PC-9 (cell line): ENCODE measurements around the gene STAB1. TPM values are rescaled to one million over a fixed set of nuclear protein-coding genes. Genes with fewer than 3 reads are reported as not detected.

Experiments used
- BruUV-seq: library from RNA; stranded (reverse); fragments of 400-500 nt; replicated peaks from 2 replicates; lab custom pipeline; 2021; lab: Mats Ljungman, UMichigan
- CTCF ChIA-PET: fragments of 300-600 bp; sonication (Branson Sonifier 250); formaldehyde crosslinking; loops from one replicate; lab custom pipeline; 2022; ENCODE audit warnings: antibody characterized with exemption; lab: Charles Lee
- POLR2A ChIA-PET: fragments of 300-600 bp; sonication (Branson Sonifier 250); formaldehyde crosslinking; loops from one replicate; lab custom pipeline; 2022; ENCODE audit warnings: antibody characterized with exemption; ENCODE audit not compliant: unreplicated experiment; lab: Charles Lee
- DNase-seq, 2 experiments: peaks; one replicate each; pipeline versions ENCODE4 v3.0.0 to v3.0.0-alpha.2; 2015 to 2022; ENCODE audit warnings: mixed read lengths in 1 of 2
- H2AFZ ChIP-seq: fragments of 200-600 bp; sonication (generic); 2 replicates; pipeline ENCODE4 v1.8.1; 2017; ENCODE audit warnings: antibody characterized with exemption
- H3F3A ChIP-seq: fragments of 200-600 bp; sonication (generic); 2 replicates; pipeline ENCODE4 v1.8.1; 2017; ENCODE audit warnings: antibody characterized with exemption, mild to moderate bottlenecking, low read depth; ENCODE audit not compliant: insufficient read depth
- H3K27ac ChIP-seq: fragments of 200-600 bp; sonication (generic); 2 replicates; pipeline ENCODE4 v1.6.1; 2016; ENCODE audit warnings: mixed run types
- H3K27me3 ChIP-seq: fragments of 200-600 bp; sonication (generic); 2 replicates; pipeline ENCODE4 v1.6.1; 2016; ENCODE audit warnings: low read depth, mixed run types; ENCODE audit not compliant: insufficient read depth
- H3K36me3 ChIP-seq: fragments of 200-600 bp; sonication (generic); 2 replicates; pipeline ENCODE4 v1.6.1; 2016; ENCODE audit warnings: low read depth, mixed run types
- H3K4me1 ChIP-seq: fragments of 200-600 bp; sonication (generic); replicated peaks from 2 replicates; pipeline ENCODE4 v1.6.1; 2016; ENCODE audit warnings: mixed run types; ENCODE audit not compliant: insufficient read depth
- H3K4me2 ChIP-seq: fragments of 200-600 bp; sonication (generic); 2 replicates; pipeline ENCODE4 v1.6.1; 2017; ENCODE audit warnings: mixed run types
- H3K4me3 ChIP-seq: fragments of 200-600 bp; sonication (generic); 2 replicates; pipeline ENCODE4 v1.6.1; 2016; ENCODE audit warnings: mixed run types
- H3K79me2 ChIP-seq: fragments of 200-600 bp; sonication (generic); 2 replicates; pipeline ENCODE4 v1.6.1; 2017; ENCODE audit warnings: low read depth, mixed run types
- H3K9me2 ChIP-seq: fragments of 200-600 bp; sonication (generic); 2 replicates; pipeline ENCODE4 v1.8.1; 2017; ENCODE audit warnings: mild to moderate bottlenecking; ENCODE audit not compliant: insufficient read depth
- H3K9me3 ChIP-seq: fragments of 200-600 bp; sonication (generic); 2 replicates; pipeline ENCODE4 v1.8.1; 2016; ENCODE audit warnings: low read depth; ENCODE audit not compliant: insufficient read depth
- H4K20me1 ChIP-seq: fragments of 200-600 bp; sonication (generic); 2 replicates; pipeline ENCODE4 v1.8.1; 2017; ENCODE audit not compliant: insufficient read depth
- EZH2 ChIP-seq: fragments of 200-600 bp; sonication (generic); IDR thresholded peaks from 2 replicates; pipeline ENCODE4 v1.8.0; 2017; ENCODE audit warnings: antibody characterized with exemption, low read depth
- intact Hi-C: fragments of 100-400 bp; cut with micrococcal nuclease; formaldehyde crosslinking; loops from one replicate; pipeline ENCODE4 v1.10.0; 2022; ENCODE audit not compliant: unreplicated experiment
- total RNA-seq: library from RNA; stranded (reverse); gene quantifications from 2 replicates; pipeline ENCODE4 v1.2.3, GENCODE V29; 2021
- TF ChIP-seq, protein P1 (sequence below): fragments of 200-600 bp; sonication (generic); conservative IDR thresholded peaks from 2 replicates; pipeline ENCODE4 v1.6.1; 2017; ENCODE audit warnings: mixed run types, antibody characterized with exemption, mild to moderate bottlenecking, moderate library complexity

Gene STAB1
- total RNA-seq, 1 experiment from 2014 or later, result 0.04 TPM

- Histone ChIP-seq H4K20me1 (no peaks in the 10 kb centered on the region), H2AFZ (no peak overlapping the region), H3K9me2 (no peaks in the 10 kb centered on the region), H3K4me1 (no peaks in the 10 kb centered on the region), H3F3A (no peaks in the 10 kb centered on the region; the same call in 1 of the 2 replicates), H3K27ac (no peak overlapping the region), H3K79me2 (no peaks in the 10 kb centered on the region; the same call in 1 of the 2 replicates), H3K9me3 (no peaks in the 10 kb centered on the region), H3K4me2 (no peak overlapping the region), H3K27me3 (no peaks in the 10 kb centered on the region), H3K36me3 (no peaks in the 10 kb centered on the region), H3K4me3 (no peak overlapping the region)
- TF ChIP-seq, protein P1, sequence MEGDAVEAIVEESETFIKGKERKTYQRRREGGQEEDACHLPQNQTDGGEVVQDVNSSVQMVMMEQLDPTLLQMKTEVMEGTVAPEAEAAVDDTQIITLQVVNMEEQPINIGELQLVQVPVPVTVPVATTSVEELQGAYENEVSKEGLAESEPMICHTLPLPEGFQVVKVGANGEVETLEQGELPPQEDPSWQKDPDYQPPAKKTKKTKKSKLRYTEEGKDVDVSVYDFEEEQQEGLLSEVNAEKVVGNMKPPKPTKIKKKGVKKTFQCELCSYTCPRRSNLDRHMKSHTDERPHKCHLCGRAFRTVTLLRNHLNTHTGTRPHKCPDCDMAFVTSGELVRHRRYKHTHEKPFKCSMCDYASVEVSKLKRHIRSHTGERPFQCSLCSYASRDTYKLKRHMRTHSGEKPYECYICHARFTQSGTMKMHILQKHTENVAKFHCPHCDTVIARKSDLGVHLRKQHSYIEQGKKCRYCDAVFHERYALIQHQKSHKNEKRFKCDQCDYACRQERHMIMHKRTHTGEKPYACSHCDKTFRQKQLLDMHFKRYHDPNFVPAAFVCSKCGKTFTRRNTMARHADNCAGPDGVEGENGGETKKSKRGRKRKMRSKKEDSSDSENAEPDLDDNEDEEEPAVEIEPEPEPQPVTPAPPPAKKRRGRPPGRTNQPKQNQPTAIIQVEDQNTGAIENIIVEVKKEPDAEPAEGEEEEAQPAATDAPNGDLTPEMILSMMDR, result no peak
- TF ChIP-seq EZH2, result no peak
- ChIA-PET POLR2A (no interaction called here), CTCF (no interaction called here)
- intact Hi-C loops, result no loop called here
- DNase-seq, result no peak
- BruUV-seq, result no TSS peak
These were observed 33.3 kb upstream of the STAB1 start for GRCh38 chr3:52461874-52462273.

DNA sequence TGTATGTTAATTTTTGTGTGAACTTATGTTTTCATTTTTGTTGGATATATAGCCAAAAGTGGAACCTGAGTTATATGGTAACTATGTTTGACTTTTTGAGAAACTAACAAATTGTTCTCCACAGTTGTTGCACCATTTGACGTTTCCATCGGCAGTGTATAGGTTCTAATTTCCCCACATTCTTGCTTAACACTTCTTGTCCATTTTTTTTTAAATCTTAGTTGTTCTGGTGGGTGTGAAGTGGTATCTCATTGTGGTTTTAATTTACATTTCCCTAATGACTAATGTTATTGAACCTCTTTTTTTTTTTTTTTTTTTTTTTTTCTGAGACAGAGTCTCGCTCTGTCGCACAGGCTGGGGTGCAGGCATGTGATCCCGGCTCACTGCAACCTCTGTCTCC lies 31.7 kb upstream of the STAB1 start:
- Histone ChIP-seq H3K4me3 (no peak overlapping the region), H3K9me3 (no peaks in the 10 kb centered on the region), H3K4me2 (no peak overlapping the region), H3K9me2 (no peaks in the 10 kb centered on the region), H2AFZ (no peak overlapping the region), H3K36me3 (no peaks in the 10 kb centered on the region), H3F3A (no peaks in the 10 kb centered on the region; the same call in 1 of the 2 replicates), H3K27ac (no peak overlapping the region), H3K79me2 (no peaks in the 10 kb centered on the region), H3K4me1 (no peaks in the 10 kb centered on the region), H4K20me1 (no peaks in the 10 kb centered on the region), H3K27me3 (no peaks in the 10 kb centered on the region)
- DNase-seq, result no peak
- ChIA-PET CTCF (no interaction called here), POLR2A (no interaction called here)
- no peak for TF ChIP-seq EZH2
- TF ChIP-seq, protein P1, result no peak
- intact Hi-C loops, result no loop called here
- BruUV-seq, result no TSS peak

- Histone ChIP-seq H3K79me2 (no peaks in the 10 kb centered on the region), H3K4me1 (no peaks in the 10 kb centered on the region), H3F3A (no peaks in the 10 kb centered on the region; the same call in 1 of the 2 replicates), H3K27ac (no peak overlapping the region), H3K36me3 (no peaks in the 10 kb centered on the region), H3K4me2 (no peak overlapping the region), H4K20me1 (no peaks in the 10 kb centered on the region), H3K27me3 (no peaks in the 10 kb centered on the region), H3K9me2 (no peaks in the 10 kb centered on the region), H3K9me3 (no peaks in the 10 kb centered on the region), H3K4me3 (no peak overlapping the region), H2AFZ (no peak overlapping the region)
- TF ChIP-seq EZH2, result no peak
- TF ChIP-seq, protein P1, result no peak
- CTCF ChIA-PET, result interaction anchor here (0.6 kb wide), 1 partner anchor 77 kb away, joined by 6 read pairs; no protein-coding TSS in a partner anchor
- intact Hi-C loops, result no loop called here
- no TSS peak for BruUV-seq
- POLR2A ChIA-PET, result no interaction called here
- DNase-seq, result no peak
These were observed 26.8 kb upstream of the STAB1 start for GRCh38 chr3:52468336-52468735.
